Activated CD4-positive, CD25-positive, alpha-beta regulatory T cell treated with anti-CD3 and anti-CD28 coated beads, Interleukin-2, amount 50 U/mL, for 16 hours (primary cell): ENCODE results near the gene THG1L.

Source experiments
- DNase-seq: peaks from one replicate; pipeline ENCODE4 v3.0.0-alpha.2; 2020; ENCODE audit warnings: low read depth, low spot score

Gene THG1L

DNA sequence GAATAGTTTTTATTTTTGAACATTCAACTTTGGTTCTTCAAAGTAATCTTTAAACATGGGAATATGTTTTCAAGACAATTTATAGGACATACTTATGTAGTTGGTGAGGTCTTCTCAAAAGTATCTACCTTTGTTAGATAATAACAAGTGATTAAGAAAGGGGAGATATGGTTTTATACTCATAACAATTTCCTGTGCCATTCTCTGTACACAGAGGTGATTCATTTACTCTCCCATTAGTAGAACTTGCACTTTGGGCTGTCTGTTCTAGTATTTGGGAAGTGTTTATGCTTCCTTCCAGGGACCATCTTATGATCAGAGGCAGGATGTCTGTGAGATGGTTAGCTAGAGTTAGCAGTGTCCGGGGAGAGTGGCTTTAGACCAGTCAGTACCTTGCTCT lies 27.5 kb downstream of the THG1L start:
- no peak for DNase-seq

GRCh38 chr5:157761690-157762621 lies 30.7 kb downstream of the THG1L start:
- no peak for DNase-seq

- DNase-seq: no peak
Measured at GRCh38 chr5:157764531-157764930, 33.3 kb downstream of the THG1L start.

DNA sequence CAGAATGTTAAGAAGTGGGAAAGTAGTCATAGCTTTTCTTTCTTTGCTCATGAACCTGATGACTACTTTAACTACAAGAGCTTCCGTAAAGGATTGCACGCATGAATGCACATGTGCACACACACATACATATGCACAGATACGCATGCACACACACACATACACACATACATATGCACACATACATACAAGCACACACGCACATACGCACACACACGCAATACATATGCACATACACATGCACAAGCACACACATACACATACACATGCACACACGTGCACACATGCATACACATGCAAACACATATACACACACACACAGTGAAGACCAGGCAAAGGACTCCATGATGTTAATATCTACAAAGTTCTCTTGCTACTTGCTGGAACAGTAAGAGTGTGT lies 35.2 kb downstream of the THG1L start:
- DNase-seq: no peak

- DNase-seq: no peak
Measured at GRCh38 chr5:157766902-157767301, 35.7 kb downstream of the THG1L start.

DNA sequence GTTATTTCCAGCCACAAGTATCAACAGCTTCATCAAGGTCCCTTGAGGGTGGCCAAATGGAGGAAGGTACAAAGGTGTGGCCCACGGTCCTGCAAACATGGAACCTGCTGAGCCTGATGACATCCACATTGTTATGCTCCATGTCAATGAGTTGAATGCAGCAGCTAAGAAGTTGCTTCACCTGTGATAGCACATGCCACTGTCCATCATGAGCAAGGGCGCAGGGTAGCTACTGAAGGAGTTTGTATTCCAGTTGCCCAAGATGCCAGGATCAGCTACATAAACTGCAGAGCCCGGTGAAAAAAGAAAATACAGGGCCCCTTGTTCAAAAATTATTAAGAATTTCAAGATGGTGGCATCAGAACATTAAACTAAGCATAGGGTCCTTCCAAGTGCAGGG lies 36.5 kb downstream of the THG1L start:
- DNase-seq: no peak

- DNase-seq: no peak
Measured at GRCh38 chr5:157770665-157771064, 39.4 kb downstream of the THG1L start.

- no peak for DNase-seq
Measured at GRCh38 chr5:157772127-157772526, 40.9 kb downstream of the THG1L start.

DNA sequence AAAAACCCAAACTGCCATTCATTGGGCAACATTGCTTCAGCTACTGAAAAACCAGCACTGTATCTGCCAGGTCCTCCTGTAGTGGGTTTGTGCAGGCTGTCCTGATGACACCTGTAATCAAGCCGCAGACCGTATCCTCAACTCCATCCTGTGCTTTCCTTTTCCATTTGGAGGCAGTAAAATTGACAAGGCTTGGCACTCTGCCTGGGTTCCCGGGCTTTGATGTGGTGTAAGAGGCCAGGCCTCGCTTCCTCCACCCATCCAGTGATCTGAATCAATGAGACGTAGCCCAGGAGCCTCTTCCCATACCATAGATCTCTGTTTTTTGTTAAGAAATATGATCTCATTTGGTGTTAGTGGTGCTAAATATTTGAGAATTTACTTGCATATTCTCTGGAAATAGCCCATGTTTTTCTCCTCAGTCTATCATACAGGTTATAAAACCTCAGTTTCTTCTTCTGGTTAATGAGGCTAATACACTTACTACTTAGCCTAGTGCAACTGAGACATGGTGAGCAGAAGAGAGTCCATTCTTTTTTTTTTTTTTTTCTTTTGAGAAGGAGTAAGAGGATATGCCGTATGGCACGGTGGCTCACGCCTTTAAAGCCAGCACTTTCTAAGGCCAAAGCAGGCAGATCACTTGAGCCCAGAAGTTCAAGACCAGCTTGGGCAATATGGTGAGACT lies 47.0 kb downstream of the THG1L start:
- DNase-seq: no peak

DNA sequence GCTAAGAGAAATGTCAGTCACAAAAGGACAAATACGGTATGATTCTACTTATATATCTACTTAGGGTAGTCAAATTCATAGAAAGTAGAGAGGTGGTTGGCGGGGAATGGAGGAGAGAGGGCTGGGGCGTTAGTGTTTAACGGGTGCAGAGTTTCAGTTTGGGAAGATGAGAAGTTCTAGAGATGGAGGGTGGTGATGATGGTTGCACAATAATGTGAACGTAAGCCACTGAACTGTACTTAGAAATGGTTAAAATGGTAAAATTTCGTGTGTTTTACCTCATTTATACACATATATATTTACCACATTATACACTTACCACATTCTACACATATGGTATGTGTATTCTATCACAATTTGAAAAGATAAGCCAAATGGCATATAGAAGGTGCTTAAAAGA lies 48.0 kb downstream of the THG1L start:
- no peak for DNase-seq

DNA sequence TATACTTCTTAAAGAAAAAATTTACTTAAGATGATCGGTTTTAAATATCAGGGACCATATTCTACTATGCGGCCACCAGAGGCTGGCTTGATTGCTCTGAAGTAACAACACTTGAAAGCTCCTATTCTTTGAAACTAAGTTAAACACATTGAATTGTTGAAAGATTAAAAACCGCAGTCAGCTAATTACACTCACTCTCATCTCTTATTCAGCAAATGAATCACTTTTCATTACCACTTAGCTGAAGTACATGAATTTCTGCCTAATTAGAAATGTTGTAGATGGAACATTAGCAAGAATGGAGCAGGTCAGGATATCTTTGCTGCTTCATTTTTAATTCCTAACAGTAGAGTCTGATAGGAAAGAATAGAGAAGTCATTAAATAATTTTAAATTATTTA lies 54.6 kb downstream of the THG1L start:
- DNase-seq: no peak
